Measurements from ENCODE around the gene SPEF1. TPM values are rescaled to one million over a fixed set of nuclear protein-coding genes. Genes with fewer than 3 reads are reported as not detected.
A peak's percentile ranks its signal among the peaks of the same experiment; 100 is the strongest.

The SPEF1 gene
- total and polyA plus RNA-seq, 5 experiments from 2014 or later: 0.33 TPM; not detected in 4

GRCh38 chr20:3759884-3760283 is 21.4 kb downstream of the SPEF1 start:
- DNase-seq (no peak), ATAC-seq (no peak)
- Mint-ChIP-seq H3K27me3 (no peaks in the 10 kb centered on the region), H3K36me3 (peaks cover 0 to 28% (median 0%) of the 10 kb centered on the region in 3 donors), H3K4me3 (no peak overlapping the region), H3K27ac (peak overlapping the region in 1 of 10 donors; percentile 55), H3K4me1 (peaks cover 7 to 18% (median 12%) of the 10 kb centered on the region in 4 donors), H3K9me3 (no peaks in the 10 kb centered on the region)
- POLR2A ChIA-PET: interaction anchor here (1.6 kb wide), 1 partner anchor 27 kb away, joined by 4 read pairs; the partner anchor contains the start of gene CENPB

- peaks cover 2 to 15% (median 10%) of the 10 kb centered on the region in 4 donors for H3K4me1 Mint-ChIP-seq
Observed at GRCh38 chr20:3759316-3759823, 21.9 kb downstream of the SPEF1 start.

GRCh38 chr20:3758566-3758965 is 22.7 kb downstream of the SPEF1 start:
- POLR2A ChIA-PET: interaction anchor here (0.5 to 1.5 kb wide), 2 partner anchors 9 to 92 kb away, joined by 5 to 9 read pairs; partner anchors contain the start of gene ADISSP
- Mint-ChIP-seq H3K27ac (peak overlapping the region in 2 of 10 donors; percentile 3 to 21), H3K27me3 (no peaks in the 10 kb centered on the region), H3K4me1 (peaks cover 0 to 12% (median 9%) of the 10 kb centered on the region in 4 donors), H3K4me3 (no peak overlapping the region), H3K36me3 (peaks cover 0 to 28% (median 0%) of the 10 kb centered on the region in 3 donors), H3K9me3 (no peaks in the 10 kb centered on the region)
- DNase-seq: no peak
- no peak for ATAC-seq

More at GRCh38 chr20:3759316-3759823, 21.9 kb downstream of the SPEF1 start:
- Mint-ChIP-seq H3K27ac (no peak overlapping the region), H3K9me3 (no peaks in the 10 kb centered on the region), H3K4me3 (no peak overlapping the region), H3K36me3 (peaks cover 0 to 28% (median 0%) of the 10 kb centered on the region in 3 donors), H3K27me3 (no peaks in the 10 kb centered on the region)
- no peak for DNase-seq
- POLR2A ChIA-PET: interaction anchor here (1.5 to 1.6 kb wide), 2 partner anchors 8 to 27 kb away, joined by 4 to 5 read pairs; partner anchors contain the start of genes ADISSP and CENPB
- ATAC-seq: no peak

- Mint-ChIP-seq H3K27me3 (no peaks in the 10 kb centered on the region), H3K27ac (peak overlapping the region in 1 of 10 donors; percentile 16), H3K9me3 (no peaks in the 10 kb centered on the region), H3K4me1 (peaks cover 11 to 20% (median 13%) of the 10 kb centered on the region in 4 donors), H3K4me3 (no peak overlapping the region), H3K36me3 (peaks cover 0 to 26% (median 0%) of the 10 kb centered on the region in 3 donors)
- POLR2A ChIA-PET: interaction anchor here (1.1 kb wide), 1 partner anchor 10 kb away, joined by 3 read pairs; the partner anchor contains the start of gene ADISSP
- ATAC-seq (no peak), DNase-seq (no peak)
Observed at GRCh38 chr20:3757268-3757667, 24.0 kb downstream of the SPEF1 start.

- POLR2A ChIA-PET: no interaction called here
- ATAC-seq: no peak
- H3K36me3 Mint-ChIP-seq: peaks cover 0 to 18% (median 0%) of the 10 kb centered on the region in 3 donors
- no peaks in the 10 kb centered on the region for H3K27me3 Mint-ChIP-seq
- H3K27ac Mint-ChIP-seq: no peak overlapping the region
- peaks cover 15 to 20% (median 16%) of the 10 kb centered on the region in 4 donors for H3K4me1 Mint-ChIP-seq
- H3K9me3 Mint-ChIP-seq: no peaks in the 10 kb centered on the region
- DNase-seq: no peak
- no peak overlapping the region for H3K4me3 Mint-ChIP-seq
Observed at GRCh38 chr20:3755814-3756480, 25.3 kb downstream of the SPEF1 start.

- Mint-ChIP-seq H3K9me3 (no peaks in the 10 kb centered on the region), H3K36me3 (peaks cover 0 to 18% (median 0%) of the 10 kb centered on the region in 3 donors), H3K4me1 (peaks cover 14 to 18% (median 16%) of the 10 kb centered on the region in 4 donors), H3K4me3 (no peak overlapping the region), H3K27me3 (no peaks in the 10 kb centered on the region), H3K27ac (no peak overlapping the region)
- ATAC-seq: no peak
- POLR2A ChIA-PET: no interaction called here
- DNase-seq: no peak
Observed at GRCh38 chr20:3755269-3755668, 26.0 kb downstream of the SPEF1 start.

GRCh38 chr20:3754276-3754630 is 27.0 kb downstream of the SPEF1 start:
- no peak overlapping the region for H3K27ac Mint-ChIP-seq
- ATAC-seq (no peak), DNase-seq (no peak)
- H3K9me3 Mint-ChIP-seq: no peaks in the 10 kb centered on the region
- no peaks in the 10 kb centered on the region for H3K27me3 Mint-ChIP-seq
- POLR2A ChIA-PET: interaction anchor here (1.0 to 2.8 kb wide), 2 partner anchors 14 to 67 kb away, joined by 3 to 12 read pairs; partner anchors contain the start of gene ADISSP
- peaks cover 0 to 15% (median 0%) of the 10 kb centered on the region in 3 donors for H3K36me3 Mint-ChIP-seq
- no peak overlapping the region for H3K4me3 Mint-ChIP-seq
- peaks cover 9 to 15% (median 14%) of the 10 kb centered on the region in 4 donors for H3K4me1 Mint-ChIP-seq

GRCh38 chr20:3753501-3754275 is 27.6 kb downstream of the SPEF1 start:
- H3K27ac Mint-ChIP-seq: no peak overlapping the region
- ATAC-seq (no peak), DNase-seq (no peak)
- H3K4me1 Mint-ChIP-seq: peaks cover 9 to 15% (median 14%) of the 10 kb centered on the region in 4 donors
- no peak overlapping the region for H3K4me3 Mint-ChIP-seq
- POLR2A ChIA-PET: interaction anchor here (1.0 to 2.8 kb wide), 2 partner anchors 14 to 67 kb away, joined by 3 to 12 read pairs; partner anchors contain the start of gene ADISSP
- H3K27me3 Mint-ChIP-seq: no peaks in the 10 kb centered on the region
- H3K36me3 Mint-ChIP-seq: peaks cover 0 to 15% (median 0%) of the 10 kb centered on the region in 3 donors
- H3K9me3 Mint-ChIP-seq: no peaks in the 10 kb centered on the region

GRCh38 chr20:3753098-3753497 is 28.1 kb downstream of the SPEF1 start:
- POLR2A ChIA-PET: interaction anchor here (0.6 to 2.8 kb wide), 2 partner anchors 10 to 15 kb away, joined by 3 to 12 read pairs; partner anchors contain the start of gene ADISSP
- Mint-ChIP-seq H3K27ac (peak overlapping the region in 1 of 10 donors; percentile 46), H3K27me3 (no peaks in the 10 kb centered on the region), H3K9me3 (no peaks in the 10 kb centered on the region), H3K4me1 (peaks cover 7 to 15% (median 14%) of the 10 kb centered on the region in 4 donors), H3K36me3 (peaks cover 0 to 12% (median 0%) of the 10 kb centered on the region in 3 donors), H3K4me3 (peak overlapping the region in 5 of 10 donors; percentile 10 to 81 (median 46))
- ATAC-seq (peak; percentile 67 to 75), DNase-seq (peak; percentile 31 to 77 (median 56))

- Mint-ChIP-seq H3K9me3 (no peaks in the 10 kb centered on the region), H3K4me1 (peaks cover 5 to 15% (median 14%) of the 10 kb centered on the region in 4 donors), H3K27me3 (peaks cover 0 to 5% (median 0%) of the 10 kb centered on the region in 5 donors), H3K4me3 (peak overlapping the region; percentile 46 to 81 (median 70)), H3K36me3 (peaks cover 0 to 7% (median 0%) of the 10 kb centered on the region in 3 donors), H3K27ac (peak overlapping the region in 4 of 10 donors; percentile 51 to 84 (median 68))
- POLR2A ChIA-PET: interaction anchor here (2.8 kb wide), 1 partner anchor 16 kb away, joined by 12 read pairs; the partner anchor contains the start of gene ADISSP
- DNase-seq: no peak
- no peak for ATAC-seq
Observed at GRCh38 chr20:3752386-3752759, 28.9 kb downstream of the SPEF1 start.

- POLR2A ChIA-PET: interaction anchor here (1.0 to 2.8 kb wide), 3 partner anchors 16 to 69 kb away, joined by 3 to 12 read pairs (median 7); partner anchors contain the start of genes ADISSP and AP5S1
- Mint-ChIP-seq H3K27ac (peak overlapping the region in 3 of 10 donors; percentile 52 to 84 (median 83)), H3K9me3 (no peaks in the 10 kb centered on the region), H3K27me3 (peaks cover 0 to 9% (median 0%) of the 10 kb centered on the region in 5 donors), H3K4me3 (peak overlapping the region; percentile 46 to 81 (median 70)), H3K4me1 (peaks cover 5 to 15% (median 14%) of the 10 kb centered on the region in 4 donors), H3K36me3 (peaks cover 0 to 3% (median 0%) of the 10 kb centered on the region in 3 donors)
- DNase-seq (peak in 9 of 10 donors; percentile 24 to 76 (median 47)), ATAC-seq (peak; percentile 58 to 79)
Observed at GRCh38 chr20:3751675-3752385, 29.4 kb downstream of the SPEF1 start.

Measured in naive thymus-derived CD8-positive, alpha-beta T cell (primary cell).